Stomach (tissue), 9 donors: ENCODE measurements around the gene IL4R. TPM values are rescaled to one million over a fixed set of nuclear protein-coding genes. Genes with fewer than 3 reads are reported as not detected.

Experiments used
- DNase-seq, 2 donors: peaks; one replicate each; pipeline versions ENCODE4 v3.0.0 to v3.0.0-alpha.2; 2013 to 2019
- H3K27ac ChIP-seq, 5 donors: fragments of 200-600 bp in 4 of 5; sonication (generic) in 4 of 5; one replicate each; pipeline ENCODE4 v1.5.1; 2013 to 2019; ENCODE audit warnings: mild to moderate bottlenecking in 1 of 5, moderate library complexity in 1 of 5
- H3K27me3 ChIP-seq, 3 donors: fragments of 200-600 bp; sonication (generic); one replicate each; pipeline ENCODE4 v1.5.1; 2017 to 2019; ENCODE audit warnings: mixed run types in 1 of 3
- H3K36me3 ChIP-seq, 4 donors: fragments of 200-600 bp; sonication (generic); 1 replicate in 3 of 4; 2 replicates in 1 of 4; pipeline ENCODE4 v1.5.1; 2016 to 2019
- H3K4me1 ChIP-seq, 4 donors: fragments of 200-600 bp; sonication (generic); one replicate each; pipeline ENCODE4 v1.5.1; 2016 to 2019
- H3K4me3 ChIP-seq, 4 donors: fragments of 200-600 bp; sonication (generic) in 3 of 4; one replicate each; pipeline ENCODE4 v1.5.1; 2016 to 2019; ENCODE audit warnings: mild to moderate bottlenecking in 1 of 4
- H3K9me3 ChIP-seq, 4 donors: fragments of 200-600 bp; sonication (generic); one replicate each; pipeline ENCODE4 v1.5.1; 2016 to 2019
- EP300 ChIP-seq: sonication (generic); formaldehyde crosslinking; IDR thresholded peaks from one replicate; pipeline ENCODE4 v1.6.1; 2017; ENCODE audit warnings: antibody characterized with exemption
- POLR2A ChIP-seq, 4 donors: fragments of 450-650 bp; IDR thresholded peaks; one replicate each; pipeline ENCODE4 v1.6.1; 2016; ENCODE audit warnings: antibody characterized with exemption in 4 of 4, control low read depth in 2 of 4, mild to moderate bottlenecking in 1 of 4, moderate library complexity in 1 of 4
- POLR2AphosphoS5 ChIP-seq, 3 donors: sonication (generic); formaldehyde crosslinking; IDR thresholded peaks; one replicate each; pipeline ENCODE4 v1.6.1; 2016; ENCODE audit warnings: antibody characterized with exemption in 3 of 3
- WGBS, 5 donors: extraction: QIAGEN DNeasy Blood & Tissue Kit in 3 of 5; methylation state at CpG; one replicate each; pipeline versions ENCODE4 v1.1.5 to v1.1.7; 2013 to 2018; 5-methylcytosine and 5-hydroxymethylcytosine counted together
- intact Hi-C: fragments of 100-400 bp; cut with DNase I; formaldehyde crosslinking; loops from one replicate; pipeline ENCODE4 v1.15.1; 2023; ENCODE audit warnings: low total_unique reads
- polyA plus RNA-seq, 3 donors: library from polyadenylated mRNA; stranded (reverse); fragments of 200-250 nt; gene quantifications; one replicate each; pipeline ENCODE4 v1.2.3, GENCODE V29; 2013
- total RNA-seq, 5 donors: library from RNA; depleted of rRNA; stranded (reverse); fragments of >200 nt; gene quantifications; one replicate each; pipeline versions ENCODE4 v1.1.0 to v1.2.3, GENCODE V29; 2014 to 2016
- TF ChIP-seq, protein P1 (sequence below), 7 experiments: fragments of 450-650 bp in 4 of 7; fragments of 200-600 bp in 3 of 7; sonication (generic) in 3 of 7; IDR thresholded peaks; one replicate each; pipeline ENCODE4 v1.5.1; 2016 to 2019; ENCODE audit warnings: antibody characterized with exemption in 7 of 7, control low read depth in 2 of 7, mild to moderate bottlenecking in 1 of 7
- donor health status: healthy with polysubstance abuse.
- donor health status: Bipolar disorder and iron deficiency.
- donor health status: healthy.

The IL4R gene
- total and polyA plus RNA-seq, 8 donors: 17.4 to 120 (median 52.4) TPM

DNA sequence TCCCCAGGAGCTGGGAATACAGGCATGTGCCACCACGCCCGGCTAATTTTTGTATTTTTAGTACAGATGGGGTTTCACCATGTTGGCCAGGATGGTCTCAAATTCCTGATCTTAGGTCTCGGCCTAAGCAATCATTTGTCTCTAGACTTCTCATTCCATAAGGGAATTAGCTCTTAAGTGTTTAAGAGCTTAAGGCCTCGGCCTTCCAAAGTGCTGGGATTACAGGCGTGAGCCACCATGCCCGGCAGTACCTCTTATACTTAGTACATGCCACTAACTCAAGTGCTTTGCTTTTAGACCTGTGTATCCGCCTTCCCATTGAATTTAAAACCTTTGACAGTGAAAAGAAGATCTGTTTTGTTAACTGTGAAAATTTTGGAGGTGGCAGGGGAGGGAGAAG is 71.6 kb downstream of the IL4R start:
- intact Hi-C loops: no loop called here
- peaks cover 0 to under 1% (median 0%) of the 10 kb centered on the region in 3 donors for H3K27me3 ChIP-seq
- WGBS, 5 donors: 79 to 89% (median 86%) methylated on average over 7 of the region's 7 CpGs
- H3K4me1 ChIP-seq: no peaks in the 10 kb centered on the region
- H3K9me3 ChIP-seq: peaks cover 0 to 18% (median 13%) of the 10 kb centered on the region in 4 donors
- no peaks in the 10 kb centered on the region for H3K36me3 ChIP-seq
- TF ChIP-seq EP300 (no peak), POLR2AphosphoS5 (IDR thresholded peaks at IDR 0.05) (no peak), POLR2A (IDR thresholded peaks at IDR 0.05) (no peak)
- TF ChIP-seq, protein P1, sequence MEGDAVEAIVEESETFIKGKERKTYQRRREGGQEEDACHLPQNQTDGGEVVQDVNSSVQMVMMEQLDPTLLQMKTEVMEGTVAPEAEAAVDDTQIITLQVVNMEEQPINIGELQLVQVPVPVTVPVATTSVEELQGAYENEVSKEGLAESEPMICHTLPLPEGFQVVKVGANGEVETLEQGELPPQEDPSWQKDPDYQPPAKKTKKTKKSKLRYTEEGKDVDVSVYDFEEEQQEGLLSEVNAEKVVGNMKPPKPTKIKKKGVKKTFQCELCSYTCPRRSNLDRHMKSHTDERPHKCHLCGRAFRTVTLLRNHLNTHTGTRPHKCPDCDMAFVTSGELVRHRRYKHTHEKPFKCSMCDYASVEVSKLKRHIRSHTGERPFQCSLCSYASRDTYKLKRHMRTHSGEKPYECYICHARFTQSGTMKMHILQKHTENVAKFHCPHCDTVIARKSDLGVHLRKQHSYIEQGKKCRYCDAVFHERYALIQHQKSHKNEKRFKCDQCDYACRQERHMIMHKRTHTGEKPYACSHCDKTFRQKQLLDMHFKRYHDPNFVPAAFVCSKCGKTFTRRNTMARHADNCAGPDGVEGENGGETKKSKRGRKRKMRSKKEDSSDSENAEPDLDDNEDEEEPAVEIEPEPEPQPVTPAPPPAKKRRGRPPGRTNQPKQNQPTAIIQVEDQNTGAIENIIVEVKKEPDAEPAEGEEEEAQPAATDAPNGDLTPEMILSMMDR (IDR thresholded peaks at IDR 0.05): no peak
- H3K4me3 ChIP-seq: no peak overlapping the region
- H3K27ac ChIP-seq: no peak overlapping the region
- no peak for DNase-seq

DNA sequence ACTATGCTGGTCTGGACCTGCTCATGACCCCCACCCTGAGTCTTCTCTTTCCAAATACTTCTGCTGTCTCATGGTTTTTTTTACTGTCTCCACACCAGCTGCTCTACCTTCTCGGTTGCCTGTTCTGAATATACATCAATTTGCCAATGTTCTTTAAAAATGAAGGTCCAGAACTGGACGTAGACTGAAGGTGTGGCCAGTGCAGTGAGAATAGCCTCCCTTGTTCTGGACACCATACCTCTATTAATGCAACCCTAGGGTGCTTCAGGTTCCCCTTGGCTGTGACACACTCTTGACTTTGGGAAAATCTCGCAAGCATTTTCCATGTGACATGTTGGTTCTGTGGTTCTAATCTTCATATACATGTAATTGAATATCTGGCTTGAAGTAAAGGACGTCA is 72.9 kb downstream of the IL4R start:
- H3K4me1 ChIP-seq: no peaks in the 10 kb centered on the region
- peaks cover 0 to 18% (median 13%) of the 10 kb centered on the region in 4 donors for H3K9me3 ChIP-seq
- no peak for DNase-seq
- TF ChIP-seq, protein P1 (IDR thresholded peaks at IDR 0.05): no peak
- peaks cover 0 to 4% (median 0%) of the 10 kb centered on the region in 3 donors for H3K27me3 ChIP-seq
- H3K27ac ChIP-seq: no peak overlapping the region
- 70 to 78% (median 73%) methylated on average over 4 of the region's 4 CpGs for WGBS, 5 donors
- intact Hi-C loops: no loop called here
- no peaks in the 10 kb centered on the region for H3K36me3 ChIP-seq
- no peak overlapping the region for H3K4me3 ChIP-seq

DNA sequence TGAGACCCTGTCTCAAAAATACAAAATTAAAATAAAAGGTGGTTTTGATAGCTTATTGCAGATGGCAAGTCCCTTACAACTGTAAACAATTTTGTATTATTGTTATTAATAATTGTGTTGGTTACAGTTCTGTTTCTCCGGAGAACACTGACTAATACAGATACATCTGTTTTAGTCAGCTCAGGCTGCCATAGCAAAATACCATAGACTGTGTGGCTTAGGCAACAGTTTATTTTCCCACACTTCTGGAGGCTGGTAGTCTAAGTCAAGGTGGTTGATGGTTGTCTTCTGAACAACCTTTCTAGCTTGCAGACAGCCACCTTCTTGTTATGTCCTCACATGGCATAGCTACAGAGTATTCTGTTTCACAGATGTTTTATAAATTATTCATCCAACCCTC is 74.0 kb downstream of the IL4R start:
- H3K27me3 ChIP-seq: peaks cover 0 to 4% (median 0%) of the 10 kb centered on the region in 3 donors
- no peak overlapping the region for H3K4me3 ChIP-seq
- no peak overlapping the region for H3K27ac ChIP-seq
- no peaks in the 10 kb centered on the region for H3K4me1 ChIP-seq
- no peaks in the 10 kb centered on the region for H3K36me3 ChIP-seq
- intact Hi-C loops: no loop called here
- WGBS, 5 donors: 71 to 100% (median 80%) methylated on average over 1 of the region's 1 CpG
- no peak for DNase-seq
- TF ChIP-seq POLR2AphosphoS5 (IDR thresholded peaks at IDR 0.05) (no peak), EP300 (no peak), POLR2A (IDR thresholded peaks at IDR 0.05) (no peak)
- TF ChIP-seq, protein P1 (IDR thresholded peaks at IDR 0.05): no peak
- peaks cover 0 to 27% (median 20%) of the 10 kb centered on the region in 4 donors for H3K9me3 ChIP-seq

DNA sequence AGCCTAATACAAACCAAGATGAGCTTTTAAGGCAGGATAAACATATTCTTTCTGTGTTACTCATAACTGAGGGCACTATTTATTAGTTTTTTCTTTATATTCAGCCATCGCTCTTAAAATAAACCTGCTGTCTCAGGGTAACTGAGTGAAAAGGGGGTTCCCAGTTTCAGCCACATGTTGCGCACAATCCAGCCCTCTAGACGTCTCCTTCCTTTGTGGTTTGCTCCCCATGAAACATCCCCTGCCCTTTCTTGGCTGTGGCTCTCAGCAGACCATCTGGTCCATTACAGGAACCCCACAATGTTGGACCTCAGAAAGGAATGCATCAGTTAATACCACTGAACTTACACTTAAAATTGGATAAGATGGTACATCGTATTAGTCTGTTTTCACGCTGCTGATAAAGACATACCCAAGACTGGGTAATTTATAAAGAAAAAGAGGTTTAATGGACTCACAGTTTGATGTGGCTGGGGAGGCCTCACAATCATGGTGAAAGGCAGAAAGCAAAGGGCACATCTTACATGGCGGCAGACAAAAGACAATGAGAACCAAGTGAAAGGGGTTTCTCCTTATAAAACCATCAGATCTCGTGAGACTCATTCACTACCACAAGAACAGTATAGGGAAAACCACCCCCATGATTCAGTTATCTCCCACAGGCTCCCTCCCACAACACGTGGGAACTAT is 75.6 kb downstream of the IL4R start:
- H3K4me1 ChIP-seq: no peaks in the 10 kb centered on the region
- no peaks in the 10 kb centered on the region for H3K36me3 ChIP-seq
- WGBS, 5 donors: 74 to 81% (median 79%) methylated on average over 8 of the region's 8 CpGs
- no peak for TF ChIP-seq EP300
- TF ChIP-seq, protein P1 (IDR thresholded peaks at IDR 0.05): no peak
- no peak for TF ChIP-seq POLR2A (IDR thresholded peaks at IDR 0.05)
- no peak for TF ChIP-seq POLR2AphosphoS5 (IDR thresholded peaks at IDR 0.05)
- DNase-seq: no peak
- H3K27me3 ChIP-seq: peaks cover 0 to 4% (median 0%) of the 10 kb centered on the region in 3 donors
- no peak overlapping the region for H3K4me3 ChIP-seq
- peaks cover 0 to 31% (median 16%) of the 10 kb centered on the region in 4 donors for H3K9me3 ChIP-seq
- H3K27ac ChIP-seq: no peak overlapping the region
- intact Hi-C loops: no loop called here
